KMS-11 (cell line): ENCODE results near the gene IGFBP2.

Experiments used
- H2AFZ ChIP-seq: fragments of 200-600 bp; sonication (generic); 2 replicates; pipeline ENCODE4 v1.6.1; 2016; ENCODE audit warnings: antibody characterized with exemption, mixed run types, low read depth
- H3K27ac ChIP-seq: fragments of 200-600 bp; sonication (generic); 2 replicates; pipeline ENCODE4 v1.6.1; 2016; ENCODE audit warnings: mild to moderate bottlenecking, mixed run types
- H3K27me3 ChIP-seq: fragments of 200-600 bp; sonication (generic); 2 replicates; pipeline ENCODE4 v1.6.1; 2017; ENCODE audit warnings: mild to moderate bottlenecking, low read depth, mixed run types, moderate library complexity; ENCODE audit not compliant: insufficient read depth
- H3K36me3 ChIP-seq: fragments of 200-600 bp; sonication (generic); 2 replicates; pipeline ENCODE4 v1.6.1; 2017; ENCODE audit warnings: mild to moderate bottlenecking, mixed run types; ENCODE audit not compliant: insufficient read depth
- H3K4me1 ChIP-seq: fragments of 200-600 bp; sonication (generic); 2 replicates; pipeline ENCODE4 v1.6.1; 2016; ENCODE audit warnings: mild to moderate bottlenecking, low read depth, mixed run types; ENCODE audit not compliant: poor library complexity, severe bottlenecking
- H3K4me2 ChIP-seq: fragments of 200-600 bp; sonication (generic); 2 replicates; pipeline ENCODE4 v1.7.0; 2016; ENCODE audit warnings: mild to moderate bottlenecking, mixed run types
- H3K4me3 ChIP-seq: fragments of 200-600 bp; sonication (generic); IDR thresholded peaks from 2 replicates; pipeline ENCODE4 v1.6.1; 2017; ENCODE audit warnings: low read depth, low read length, mixed read lengths; ENCODE audit not compliant: insufficient read depth
- H3K79me2 ChIP-seq: fragments of 200-600 bp; sonication (generic); 2 replicates; pipeline ENCODE4 v1.6.1; 2016; ENCODE audit warnings: low read depth, mixed run types; ENCODE audit not compliant: insufficient read depth
- H3K9ac ChIP-seq: fragments of 200-600 bp; sonication (generic); 2 replicates; pipeline ENCODE4 v1.6.1; 2016; ENCODE audit warnings: mild to moderate bottlenecking, mixed run types
- H4K20me1 ChIP-seq: fragments of 200-600 bp; sonication (generic); 2 replicates; pipeline ENCODE4 v1.6.1; 2016; ENCODE audit warnings: mild to moderate bottlenecking, mixed run types; ENCODE audit not compliant: insufficient read depth
- CTCF ChIP-seq: fragments of 200-600 bp; sonication (generic); conservative IDR thresholded peaks from 2 replicates; pipeline ENCODE4 v1.6.1; 2017; ENCODE audit warnings: low read depth, mild to moderate bottlenecking, antibody characterized with exemption, low read length, moderate library complexity, mixed read lengths

Gene IGFBP2

GRCh38 chr2:216678098-216678465 is 44.9 kb downstream of the IGFBP2 start:
- Histone ChIP-seq H3K36me3 (no peaks in the 10 kb centered on the region), H4K20me1 (no peaks in the 10 kb centered on the region), H3K27ac (no peak overlapping the region), H3K79me2 (no peaks in the 10 kb centered on the region), H3K4me3 (no peak overlapping the region), H3K4me2 (no peak overlapping the region), H2AFZ (no peak overlapping the region), H3K9ac (no peak overlapping the region), H3K27me3 (no peaks in the 10 kb centered on the region), H3K4me1 (peaks cover 10% of the 10 kb centered on the region)
- TF ChIP-seq CTCF: no peak

GRCh38 chr2:216678813-216679657 is 45.8 kb downstream of the IGFBP2 start:
- H3K4me2 ChIP-seq: no peak overlapping the region

GRCh38 chr2:216679658-216680024 is 46.4 kb downstream of the IGFBP2 start:
- H2AFZ ChIP-seq: no peak overlapping the region
- no peak overlapping the region for H3K27ac ChIP-seq
- H3K4me3 ChIP-seq: no peak overlapping the region
- no peaks in the 10 kb centered on the region for H4K20me1 ChIP-seq
- no peaks in the 10 kb centered on the region for H3K79me2 ChIP-seq
- H3K9ac ChIP-seq: no peak overlapping the region
- no peak overlapping the region for H3K4me2 ChIP-seq
- no peaks in the 10 kb centered on the region for H3K36me3 ChIP-seq
- no peaks in the 10 kb centered on the region for H3K27me3 ChIP-seq
- H3K4me1 ChIP-seq: peaks cover 10% of the 10 kb centered on the region
- TF ChIP-seq CTCF: no peak

More at GRCh38 chr2:216678813-216679657, 45.8 kb downstream of the IGFBP2 start:
- Histone ChIP-seq H3K4me1 (peaks cover 10% of the 10 kb centered on the region), H3K36me3 (no peaks in the 10 kb centered on the region), H2AFZ (no peak overlapping the region), H3K27ac (no peak overlapping the region), H3K9ac (no peak overlapping the region), H3K27me3 (no peaks in the 10 kb centered on the region), H4K20me1 (no peaks in the 10 kb centered on the region), H3K79me2 (no peaks in the 10 kb centered on the region), H3K4me3 (no peak overlapping the region)
- no peak for TF ChIP-seq CTCF

- no peak overlapping the region for H3K9ac ChIP-seq
- TF ChIP-seq CTCF: no peak
- no peaks in the 10 kb centered on the region for H3K79me2 ChIP-seq
- H2AFZ ChIP-seq: no peak overlapping the region
- H3K4me3 ChIP-seq: no peak overlapping the region
- no peaks in the 10 kb centered on the region for H3K36me3 ChIP-seq
- H3K27me3 ChIP-seq: no peaks in the 10 kb centered on the region
- no peak overlapping the region for H3K4me2 ChIP-seq
- H4K20me1 ChIP-seq: no peaks in the 10 kb centered on the region
- H3K27ac ChIP-seq: no peak overlapping the region
- peaks cover 10% of the 10 kb centered on the region for H3K4me1 ChIP-seq
Observed at GRCh38 chr2:216680951-216681629, 47.9 kb downstream of the IGFBP2 start.
